Spleen (tissue), 11 donors: ENCODE results near the gene PICK1. TPM values are rescaled to one million over a fixed set of nuclear protein-coding genes. Genes with fewer than 3 reads are reported as not detected.
A peak's percentile ranks its signal among the peaks of the same experiment; 100 is the strongest.

ENCODE experiments used
- DNase-seq: peaks from one replicate; pipeline ENCODE4 v3.0.0-alpha.2; 2020
- H3K27ac ChIP-seq, 8 donors: fragments of 200-600 bp; sonication (generic) in 7 of 8; 1 replicate in 4 of 8; 2 replicates in 4 of 8; pipeline versions ENCODE4 v1.5.0 to v1.8.0; 2016 to 2021; ENCODE audit warnings: inconsistent platforms in 4 of 8, mild to moderate bottlenecking in 4 of 8, moderate library complexity in 1 of 8
- H3K27me3 ChIP-seq, 7 donors: fragments of 200-600 bp; sonication (generic) in 6 of 7; replicated peaks in 1 of 7; 1 replicate in 4 of 7; 2 replicates in 3 of 7; pipeline versions ENCODE4 v1.5.0 to v1.8.0; 2016 to 2021; ENCODE audit warnings: inconsistent platforms in 3 of 7, mild to moderate bottlenecking in 1 of 7
- H3K36me3 ChIP-seq, 6 donors: fragments of 200-600 bp; sonication (generic) in 5 of 6; 1 replicate in 4 of 6; 2 replicates in 2 of 6; pipeline versions ENCODE4 v1.5.0 to v1.8.0; 2016 to 2021; ENCODE audit warnings: inconsistent platforms in 2 of 6
- H3K4me1 ChIP-seq, 6 donors: fragments of 200-600 bp; sonication (generic) in 5 of 6; 1 replicate in 3 of 6; 2 replicates in 3 of 6; pipeline versions ENCODE4 v1.5.0 to v1.8.0; 2016 to 2021; ENCODE audit warnings: inconsistent platforms in 3 of 6
- H3K4me3 ChIP-seq, 8 donors: fragments of 200-600 bp; sonication (generic) in 7 of 8; 1 replicate in 4 of 8; 2 replicates in 4 of 8; pipeline versions ENCODE4 v1.5.0 to v1.8.0; 2016 to 2021; ENCODE audit warnings: inconsistent platforms in 4 of 8, mild to moderate bottlenecking in 4 of 8, moderate library complexity in 2 of 8
- H3K9me3 ChIP-seq, 8 donors: fragments of 200-600 bp; sonication (generic) in 7 of 8; 1 replicate in 4 of 8; 2 replicates in 4 of 8; pipeline versions ENCODE4 v1.5.0 to v1.8.0; 2016 to 2021; ENCODE audit warnings: inconsistent platforms in 4 of 8
- POLR2A ChIP-seq, 3 donors: fragments of 450-650 bp; IDR thresholded peaks; one replicate each; pipeline ENCODE4 v1.5.1; 2017; ENCODE audit warnings: antibody characterized with exemption in 3 of 3, mild to moderate bottlenecking in 1 of 3
- POLR2AphosphoS5 ChIP-seq, 3 donors: sonication (generic); formaldehyde crosslinking; IDR thresholded peaks; one replicate each; pipeline ENCODE4 v1.5.1; 2017; ENCODE audit warnings: antibody characterized with exemption in 3 of 3
- WGBS, 5 donors: extraction: QIAGEN DNeasy Blood & Tissue Kit in 3 of 5; methylation state at CpG; one replicate each; pipeline versions ENCODE4 v1.1.5 to v1.1.7; 2013 to 2018; 5-methylcytosine and 5-hydroxymethylcytosine counted together
- intact Hi-C: fragments of 100-400 bp; cut with DNase I; formaldehyde crosslinking; loops from one replicate; pipeline ENCODE4 v1.15.0; 2023; ENCODE audit warnings: low total_unique reads
- polyA plus RNA-seq, 3 donors: library from polyadenylated mRNA; stranded (reverse); fragments of 200-250 nt; gene quantifications; one replicate each; pipeline ENCODE4 v1.2.1, GENCODE V29; 2013
- total RNA-seq, 7 donors: library from RNA; depleted of rRNA in 3 of 7; stranded (reverse); fragments of >200 nt in 3 of 7; fragmentation: NEBNext Ultra II Directional in 4 of 7; extraction: Animal tissue kit (Norgen Biotek cat#: 25700) in 4 of 7; gene quantifications; one replicate each; pipeline versions ENCODE4 v1.1.0 to v1.2.1, GENCODE V29; 2016 to 2021
- TF ChIP-seq, protein P1 (sequence below), 11 experiments: fragments of 200-600 bp in 7 of 11; fragments of 450-650 bp in 4 of 11; sonication (generic) in 4 of 11; IDR thresholded peaks in 8 of 11; conservative IDR thresholded peaks in 3 of 11; 1 replicate in 7 of 11; 2 replicates in 4 of 11; pipeline versions ENCODE4 v1.4.0 to v1.8.0; 2016 to 2021; ENCODE audit warnings: antibody characterized with exemption in 11 of 11, inconsistent platforms in 4 of 11, mild to moderate bottlenecking in 1 of 11
- donor health status: healthy with polysubstance abuse.
- donor health status: DM: no; HTN: no; CAD: no; lungs with moderate emphysema.
- donor health status: DM: no; HTN: no; CAD: no.
- donor health status: Bipolar disorder and iron deficiency.
- donor health status: healthy.
- donor health status: DM: no; HTN: no; CAD: no.
- donor health status: DM: yes; HTN: yes; CAD: no.

PICK1 gene
- total and polyA plus RNA-seq, 10 donors, result 14.9 to 34.2 (median 28.4) TPM

DNA sequence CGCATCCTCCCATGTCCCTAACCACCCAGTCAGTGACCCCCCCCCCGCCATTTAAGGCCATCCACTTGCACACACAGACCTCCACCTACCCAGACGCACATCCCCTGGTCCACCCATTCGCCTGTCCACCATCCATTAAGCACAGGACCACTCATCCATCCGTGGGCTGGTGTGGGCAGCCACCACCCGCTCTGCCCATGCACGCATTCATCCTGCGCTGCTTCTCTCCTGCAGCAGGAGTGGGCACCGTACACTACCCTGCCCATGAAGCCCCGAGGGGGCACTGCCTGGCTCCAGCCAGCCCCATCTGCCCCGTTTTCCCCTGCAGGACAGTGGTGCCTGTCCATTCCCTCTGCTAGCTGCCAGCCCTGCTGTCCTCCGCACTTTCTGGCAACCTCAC, 30.7 kb downstream of the PICK1 start:
- peaks cover 0 to 39% (median 21%) of the 10 kb centered on the region in 7 donors for H3K27me3 ChIP-seq

DNA sequence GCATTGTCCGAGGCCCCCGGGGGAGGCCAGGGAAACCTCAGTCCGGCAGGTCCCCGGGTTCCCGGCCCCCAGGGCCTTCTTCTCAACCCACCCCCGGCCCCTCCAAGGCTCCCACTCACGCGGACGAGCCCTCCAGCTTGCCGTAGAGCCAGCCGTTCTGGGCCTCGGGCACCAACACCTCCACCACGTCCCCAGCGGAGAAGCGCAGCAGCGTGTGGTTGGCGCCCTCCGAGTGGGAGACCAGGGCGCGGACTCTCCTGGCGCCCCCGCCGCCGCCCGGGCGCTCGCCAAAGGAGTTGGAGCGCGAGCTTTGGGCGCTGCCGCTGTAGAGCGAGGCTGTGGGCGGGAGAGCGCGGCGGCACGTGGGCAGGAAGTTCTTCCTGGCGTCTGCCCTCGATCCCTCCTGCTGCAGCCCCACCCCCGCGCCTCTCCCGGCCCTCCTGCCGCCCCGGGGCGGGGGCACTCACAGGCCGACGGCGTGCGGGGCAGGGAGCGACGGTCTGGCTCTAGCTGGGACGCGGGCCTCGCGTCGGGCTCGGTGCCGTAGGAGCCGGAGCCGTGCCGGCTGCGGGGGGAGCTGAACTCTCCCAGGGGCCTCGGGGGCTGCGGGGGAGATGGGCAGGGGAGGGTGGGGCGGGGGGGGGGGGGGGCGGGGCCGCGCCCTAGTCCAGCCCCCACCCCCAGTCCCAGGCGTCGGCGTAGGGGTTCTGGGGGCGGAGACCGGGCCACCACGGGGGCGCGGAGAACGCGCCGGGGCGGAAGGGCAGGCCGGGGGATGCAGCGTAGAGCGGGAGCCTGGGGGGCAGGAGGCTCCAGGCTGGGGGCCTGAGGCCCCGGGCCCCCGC, 31.6 kb downstream of the PICK1 start:
- Histone ChIP-seq H3K4me3 (peak overlapping the region in 3 of 8 donors; percentile 19 to 42 (median 25)), H3K27me3 (peaks cover 0 to 29% (median 19%) of the 10 kb centered on the region in 7 donors), H3K4me1 (peaks cover 0 to 16% (median 6%) of the 10 kb centered on the region in 6 donors), H3K9me3 (no peaks in the 10 kb centered on the region), H3K36me3 (peaks cover 0 to 9% (median 0%) of the 10 kb centered on the region in 6 donors), H3K27ac (no peak overlapping the region)
- intact Hi-C loops, result no loop called here
- TF ChIP-seq POLR2AphosphoS5 (IDR thresholded peaks at IDR 0.05) (peak in 2 of 3 donors; percentile 6 to 42), POLR2A (IDR thresholded peaks at IDR 0.05) (no peak)
- WGBS, 5 donors, result 16 to 36% (median 31%) methylated on average over 32 to 81 of the region's 85 CpGs
- DNase-seq, result no peak

More for the DNA sequence above, 30.7 kb downstream of the PICK1 start:
- no peak for TF ChIP-seq POLR2AphosphoS5 (IDR thresholded peaks at IDR 0.05)
- no peak for TF ChIP-seq POLR2A (IDR thresholded peaks at IDR 0.05)
- TF ChIP-seq, protein P1, sequence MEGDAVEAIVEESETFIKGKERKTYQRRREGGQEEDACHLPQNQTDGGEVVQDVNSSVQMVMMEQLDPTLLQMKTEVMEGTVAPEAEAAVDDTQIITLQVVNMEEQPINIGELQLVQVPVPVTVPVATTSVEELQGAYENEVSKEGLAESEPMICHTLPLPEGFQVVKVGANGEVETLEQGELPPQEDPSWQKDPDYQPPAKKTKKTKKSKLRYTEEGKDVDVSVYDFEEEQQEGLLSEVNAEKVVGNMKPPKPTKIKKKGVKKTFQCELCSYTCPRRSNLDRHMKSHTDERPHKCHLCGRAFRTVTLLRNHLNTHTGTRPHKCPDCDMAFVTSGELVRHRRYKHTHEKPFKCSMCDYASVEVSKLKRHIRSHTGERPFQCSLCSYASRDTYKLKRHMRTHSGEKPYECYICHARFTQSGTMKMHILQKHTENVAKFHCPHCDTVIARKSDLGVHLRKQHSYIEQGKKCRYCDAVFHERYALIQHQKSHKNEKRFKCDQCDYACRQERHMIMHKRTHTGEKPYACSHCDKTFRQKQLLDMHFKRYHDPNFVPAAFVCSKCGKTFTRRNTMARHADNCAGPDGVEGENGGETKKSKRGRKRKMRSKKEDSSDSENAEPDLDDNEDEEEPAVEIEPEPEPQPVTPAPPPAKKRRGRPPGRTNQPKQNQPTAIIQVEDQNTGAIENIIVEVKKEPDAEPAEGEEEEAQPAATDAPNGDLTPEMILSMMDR (IDR thresholded peaks at IDR 0.05 in 8 of 11, conservative IDR thresholded peaks at IDR 0.05 in 3 of 11), result no peak
- intact Hi-C loops, result no loop called here
- H3K36me3 ChIP-seq, result peaks cover 0 to 9% (median 0%) of the 10 kb centered on the region in 6 donors
- H3K4me1 ChIP-seq, result peaks cover 0 to 19% (median 8%) of the 10 kb centered on the region in 6 donors
- no peak for DNase-seq
- H3K9me3 ChIP-seq, result no peaks in the 10 kb centered on the region
- WGBS, 5 donors, result 86 to 94% (median 91%) methylated on average over 12 of the region's 12 CpGs
- H3K4me3 ChIP-seq, result no peak overlapping the region
- H3K27ac ChIP-seq, result no peak overlapping the region

DNA sequence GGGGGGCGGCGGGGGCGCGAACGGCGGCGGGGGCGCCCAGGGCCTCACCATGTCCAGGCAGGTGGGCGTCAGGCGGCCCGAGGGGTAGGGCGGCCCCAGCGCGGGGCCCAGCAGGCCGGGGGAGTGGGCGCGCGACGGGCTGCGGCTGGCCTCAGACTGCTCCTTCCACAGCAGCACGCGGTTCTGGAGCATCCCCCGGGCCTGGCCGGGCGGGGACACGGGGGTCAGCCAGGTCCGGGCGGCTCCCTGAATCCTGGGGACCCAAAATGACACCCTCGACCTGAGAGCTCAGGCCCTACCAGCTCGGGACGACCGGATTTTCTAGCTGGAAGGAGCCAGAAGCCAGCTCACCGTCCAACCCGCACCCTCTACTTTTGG, 32.3 kb downstream of the PICK1 start:
- H3K4me1 ChIP-seq, result peaks cover 0 to 16% (median 6%) of the 10 kb centered on the region in 6 donors
- H3K27ac ChIP-seq, result no peak overlapping the region
- peaks cover 0 to 23% (median 19%) of the 10 kb centered on the region in 7 donors for H3K27me3 ChIP-seq
- TF ChIP-seq, protein P1 (IDR thresholded peaks at IDR 0.05 in 8 of 11, conservative IDR thresholded peaks at IDR 0.05 in 3 of 11), result no peak
- TF ChIP-seq POLR2AphosphoS5 (IDR thresholded peaks at IDR 0.05) (no peak), POLR2A (IDR thresholded peaks at IDR 0.05) (no peak)
- no peak for DNase-seq
- intact Hi-C loops, result no loop called here
- peaks cover 0 to 9% (median 0%) of the 10 kb centered on the region in 6 donors for H3K36me3 ChIP-seq
- H3K9me3 ChIP-seq, result no peaks in the 10 kb centered on the region
- 32 to 78% (median 42%) methylated on average over 11 to 34 of the region's 34 CpGs for WGBS, 5 donors
- peak overlapping the region in 1 of 8 donors; percentile 42 for H3K4me3 ChIP-seq

DNA sequence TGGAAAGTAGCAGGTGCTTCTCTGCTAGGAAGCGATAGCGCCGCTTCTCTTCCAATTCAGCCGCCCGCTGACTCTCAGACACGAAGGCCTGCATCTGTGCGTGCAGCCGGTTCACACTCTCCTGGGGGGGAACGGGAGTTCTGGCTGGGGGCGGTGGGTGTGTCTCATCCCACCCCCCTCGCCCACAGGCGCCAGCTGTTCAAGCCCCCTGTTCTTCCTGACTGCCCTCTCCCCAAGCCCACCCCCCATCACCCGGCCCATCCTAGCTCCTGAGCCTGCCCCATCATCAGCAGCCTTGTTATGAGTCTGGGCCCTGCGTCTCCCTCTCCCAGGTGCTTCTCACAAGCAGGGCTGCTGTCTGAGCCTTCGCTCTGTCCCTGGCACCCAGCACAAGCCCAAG, 39.9 kb downstream of the PICK1 start:
- no peak for DNase-seq
- Histone ChIP-seq H3K36me3 (peaks cover 0 to 6% (median 0%) of the 10 kb centered on the region in 6 donors), H3K27me3 (no peaks in the 10 kb centered on the region), H3K27ac (no peak overlapping the region), H3K4me1 (peaks cover 0 to 9% (median 0%) of the 10 kb centered on the region in 6 donors), H3K9me3 (no peaks in the 10 kb centered on the region), H3K4me3 (no peak overlapping the region)
- intact Hi-C loops, result no loop called here
- 80 to 94% (median 91%) methylated on average over 15 of the region's 15 CpGs for WGBS, 5 donors
- TF ChIP-seq, protein P1 (IDR thresholded peaks at IDR 0.05 in 8 of 11, conservative IDR thresholded peaks at IDR 0.05 in 3 of 11), result no peak
- no peak for TF ChIP-seq POLR2A (IDR thresholded peaks at IDR 0.05)
- TF ChIP-seq POLR2AphosphoS5 (IDR thresholded peaks at IDR 0.05), result no peak
